Inflammatory macrophage treated with lipopolysaccharide for 1 hour (primary cell): Measurements from ENCODE around the gene IFNLR1.

Source experiments
- DNase-seq, 2 donors: peaks; one replicate each; pipeline ENCODE4 v3.0.0-alpha.2; 2020 to 2022

The IFNLR1 gene

DNA sequence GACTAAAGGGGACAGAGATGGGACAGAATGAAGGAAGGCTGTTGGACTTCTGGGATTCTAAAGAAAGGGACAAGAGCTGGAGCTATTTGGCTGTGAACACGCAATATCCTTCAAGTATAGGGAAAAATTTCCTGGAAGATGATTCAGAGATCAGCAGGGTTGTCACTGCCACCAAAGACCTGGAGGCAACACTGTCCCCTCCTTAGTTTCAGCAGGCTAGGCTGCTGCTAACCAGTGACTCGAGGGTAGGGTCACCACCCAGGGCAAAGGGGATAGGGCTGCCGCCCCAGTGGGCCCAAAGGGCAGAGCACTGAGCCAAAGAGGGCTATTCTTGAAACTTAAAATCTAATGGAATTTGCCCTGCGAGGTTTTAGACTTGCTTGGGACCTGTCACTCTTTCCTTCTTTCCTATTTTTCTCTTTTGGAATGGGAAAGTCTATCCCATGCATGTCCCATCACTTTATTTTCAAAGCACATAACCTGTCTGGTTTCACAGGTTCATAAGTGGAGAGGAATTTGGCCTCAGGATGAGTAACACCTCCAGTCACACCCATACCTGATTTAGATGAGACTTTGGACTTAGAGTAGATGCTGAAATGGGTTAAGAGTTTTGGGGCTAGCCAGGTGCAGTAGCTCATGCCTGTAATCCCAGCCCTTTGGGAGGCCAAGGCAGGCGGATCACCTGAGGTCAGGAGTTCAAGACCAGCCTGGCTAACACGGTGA is 11.9 kb downstream of the IFNLR1 start:
- no peak for DNase-seq

- no peak for DNase-seq
These were observed 13.2 kb downstream of the IFNLR1 start for GRCh38 chr1:24173638-24174575.

- no peak for DNase-seq
These were observed 14.5 kb downstream of the IFNLR1 start for GRCh38 chr1:24172598-24172997.

GRCh38 chr1:24169286-24169685 is 17.8 kb downstream of the IFNLR1 start:
- no peak for DNase-seq

- no peak for DNase-seq
These were observed 18.8 kb downstream of the IFNLR1 start for GRCh38 chr1:24168245-24168644.

- DNase-seq: no peak
These were observed 20.1 kb downstream of the IFNLR1 start for GRCh38 chr1:24167008-24167407.

DNA sequence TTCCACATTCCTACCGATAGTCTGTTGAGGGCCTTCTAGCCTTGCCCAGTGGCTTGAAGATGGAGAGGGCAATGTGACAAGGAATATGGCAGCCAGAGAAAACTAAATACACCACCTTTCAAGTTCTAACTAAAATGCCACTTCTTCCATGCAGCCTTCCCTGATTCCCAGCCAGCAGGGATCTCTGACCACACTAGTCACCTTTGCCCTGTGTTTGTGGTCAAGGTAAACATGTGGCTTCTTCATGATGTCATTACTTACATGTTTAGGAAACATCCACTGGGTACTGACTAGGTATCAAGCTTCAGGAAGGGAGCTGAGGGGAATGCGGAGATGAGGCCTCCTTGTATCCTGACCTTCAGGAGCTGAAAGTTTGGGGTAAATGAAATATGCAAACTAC is 21.6 kb downstream of the IFNLR1 start:
- no peak for DNase-seq

DNA sequence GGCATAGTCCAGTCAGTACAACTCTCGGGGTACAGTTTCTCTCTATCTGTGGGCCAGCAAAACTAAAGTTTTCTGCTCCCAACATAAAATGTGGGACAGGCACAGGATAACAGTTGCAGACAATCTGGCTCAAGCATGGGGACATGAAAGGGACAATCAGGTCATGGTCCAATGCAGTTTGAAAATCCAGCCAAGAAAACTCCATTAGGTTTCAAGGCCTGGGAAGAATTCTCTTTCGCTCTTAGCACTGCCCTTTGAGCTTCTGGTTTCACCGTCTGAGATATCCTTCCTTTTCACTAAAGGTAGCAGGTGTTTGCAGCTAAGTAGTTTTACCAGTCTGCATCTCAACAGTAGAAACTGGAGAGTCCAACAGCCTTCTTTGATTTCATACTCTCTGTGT is 23.1 kb downstream of the IFNLR1 start:
- DNase-seq: no peak

GRCh38 chr1:24162201-24162600 is 24.9 kb downstream of the IFNLR1 start:
- DNase-seq: no peak

GRCh38 chr1:24161270-24161669 is 25.8 kb downstream of the IFNLR1 start:
- no peak for DNase-seq

GRCh38 chr1:24159366-24159765 is 27.7 kb downstream of the IFNLR1 start:
- no peak for DNase-seq

DNA sequence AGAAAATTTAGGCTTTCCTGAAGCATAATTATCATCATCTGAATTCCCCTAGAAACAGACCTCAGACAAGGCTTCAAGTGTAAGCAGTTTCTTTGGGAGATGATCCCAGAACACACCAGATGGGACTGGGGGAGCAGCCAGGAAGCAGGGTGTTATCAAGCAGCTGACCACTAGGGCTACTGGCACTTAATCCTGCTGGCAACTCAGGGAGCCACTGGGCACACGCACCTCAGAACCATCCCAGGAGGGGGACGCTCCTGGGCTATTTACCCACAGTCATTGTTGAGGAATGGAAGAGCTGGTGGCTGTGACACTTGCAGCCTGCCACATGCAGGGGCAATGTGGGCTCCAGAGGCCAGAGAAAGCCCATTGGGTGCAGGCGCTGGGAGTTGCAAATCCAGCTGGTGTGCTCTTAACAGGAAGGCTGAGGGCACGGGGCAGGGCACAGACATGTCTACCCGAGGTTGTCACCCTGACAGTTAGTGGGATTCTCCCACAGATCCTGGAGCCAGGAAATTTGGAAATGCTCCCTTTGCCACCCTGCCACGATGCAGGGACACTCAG is 29.1 kb downstream of the IFNLR1 start:
- peak in 1 of 2 donors; percentile 4 for DNase-seq

GRCh38 chr1:24156542-24157260 is 30.4 kb downstream of the IFNLR1 start:
- DNase-seq: no peak

- DNase-seq: peak in 1 of 2 donors; percentile 6
These were observed 31.9 kb downstream of the IFNLR1 start for GRCh38 chr1:24155011-24155782.

GRCh38 chr1:24154215-24154614 is 32.9 kb downstream of the IFNLR1 start:
- no peak for DNase-seq

DNA sequence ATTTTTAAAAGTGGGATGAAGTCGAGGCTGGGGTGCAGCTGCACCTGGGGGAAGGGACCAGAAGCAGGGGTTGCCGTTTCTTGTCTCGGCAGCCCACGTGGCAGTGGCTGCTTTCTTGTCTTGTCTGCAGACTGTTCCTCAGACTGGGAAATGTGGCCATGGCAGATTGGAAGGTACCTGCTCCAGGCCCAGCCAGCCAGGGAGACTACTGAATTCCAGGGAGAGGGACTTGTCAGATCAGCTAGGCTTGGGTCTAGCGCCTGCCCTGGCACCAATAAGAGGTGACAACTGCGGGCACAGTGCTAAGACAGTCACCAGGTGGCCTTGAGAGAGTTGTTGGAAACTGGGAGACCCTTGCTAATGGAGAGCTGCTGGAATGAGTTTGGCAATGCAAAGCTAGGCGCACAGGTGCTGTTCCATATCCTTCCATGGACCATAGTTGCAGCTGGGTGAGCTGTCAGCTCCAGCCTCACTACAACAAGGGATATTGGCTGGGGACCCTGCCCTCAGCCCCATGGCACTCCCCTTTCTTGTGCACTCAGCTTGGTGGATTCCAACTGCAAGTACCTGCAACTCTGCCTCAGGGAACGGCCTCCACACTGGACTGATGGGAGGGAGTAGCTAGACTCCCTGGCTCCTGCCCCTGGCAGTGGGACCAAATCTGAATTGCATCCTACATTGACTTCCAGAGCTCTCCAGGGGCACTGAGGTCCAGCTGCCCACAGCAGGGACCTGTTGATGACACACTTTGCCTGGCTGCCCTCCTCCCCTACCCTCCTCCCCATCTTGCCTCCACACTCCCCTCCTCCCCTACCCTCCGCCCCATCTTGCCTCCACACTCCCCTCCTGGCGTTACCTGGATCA is 34.2 kb downstream of the IFNLR1 start:
- no peak for DNase-seq

- no peak for DNase-seq
These were observed 35.9 kb downstream of the IFNLR1 start for GRCh38 chr1:24151175-24151533.

DNA sequence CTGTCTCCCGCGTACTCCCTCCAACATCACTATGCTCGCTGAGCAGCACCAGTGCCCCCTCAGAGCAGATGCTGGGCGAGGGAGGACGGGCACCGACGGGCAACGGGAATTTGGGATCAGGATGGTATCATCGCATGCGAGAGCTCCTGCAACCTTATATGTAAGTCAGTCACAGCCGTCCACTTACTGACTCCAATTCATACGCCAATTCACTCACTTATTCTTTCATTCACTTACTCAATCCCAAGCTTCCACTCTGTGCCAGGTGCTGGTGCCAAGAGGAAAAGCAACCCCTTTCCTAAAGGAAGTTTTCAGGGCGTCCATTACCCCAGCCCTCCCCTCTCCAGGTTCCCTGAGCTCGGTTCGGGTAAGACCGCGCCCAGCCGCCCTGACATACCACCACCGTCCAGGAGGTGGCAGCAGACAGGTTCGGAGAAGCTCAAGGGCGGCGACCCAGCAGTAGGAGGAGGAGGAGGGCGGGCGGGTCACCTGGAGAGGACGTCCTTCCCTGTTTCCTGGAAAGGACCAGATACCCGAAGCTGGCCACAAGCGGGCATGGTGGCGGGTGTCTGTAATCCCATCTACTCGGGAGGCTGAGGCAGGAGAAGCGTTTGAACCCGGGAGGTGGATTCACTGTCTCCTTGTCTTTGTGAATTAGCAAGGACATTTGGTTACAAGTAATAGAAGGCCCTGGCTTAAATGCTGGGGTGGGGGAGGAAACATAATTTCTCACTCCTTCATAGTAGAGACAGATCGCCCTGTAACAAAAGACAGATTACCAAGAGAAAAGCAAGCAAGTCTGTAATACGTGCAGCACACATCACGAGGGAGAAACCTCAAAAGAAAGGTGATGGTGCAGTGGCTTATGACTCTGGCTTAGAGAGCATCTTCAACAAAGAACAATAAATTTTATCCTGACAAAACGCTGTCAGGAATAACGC is 36.6 kb downstream of the IFNLR1 start:
- peak; percentile 57 to 94 for DNase-seq

GRCh38 chr1:24149866-24150233 is 37.2 kb downstream of the IFNLR1 start:
- DNase-seq: peak; percentile 57 to 70

- DNase-seq: no peak
These were observed 39.3 kb downstream of the IFNLR1 start for GRCh38 chr1:24147816-24148215.
